CD4-positive, alpha-beta memory T cell (primary cell): ENCODE results near the gene DEFB108B. TPM values are rescaled to one million over a fixed set of nuclear protein-coding genes. Genes with fewer than 3 reads are reported as not detected.
"Not testable (repeated sequence)": the region's sequence is repeated elsewhere in the genome, so short reads cannot be mapped to it uniquely, and the experiment has no call there.

Experiments used
- CTCF ChIA-PET: fragments of 350-600 bp; sonication (Branson Sonifier 250); formaldehyde crosslinking; loops from one replicate; lab custom pipeline; 2021; ENCODE audit warnings: inconsistent platforms; ENCODE audit not compliant: partially characterized antibody; lab: Charles Lee
- POLR2A ChIA-PET: fragments of 350-600 bp; sonication (Branson Sonifier 250); formaldehyde crosslinking; loops from one replicate; lab custom pipeline; 2021; ENCODE audit not compliant: partially characterized antibody; lab: Charles Lee
- DNase-seq, 5 donors: peaks; one replicate each; pipeline versions ENCODE4 v3.0.0 to v3.0.0-alpha.2; 2020 to 2022; ENCODE audit warnings: mixed read lengths in 1 of 5
- H3K27ac ChIP-seq: one replicate; pipeline ENCODE4 v1.7.0; 2013; ENCODE audit warnings: low read depth, low read length
- H3K27me3 ChIP-seq: 2 replicates; pipeline ENCODE4 v1.7.0; 2013; ENCODE audit warnings: mild to moderate bottlenecking, low read length, moderate library complexity; ENCODE audit not compliant: insufficient read depth
- H3K36me3 ChIP-seq: 2 replicates; pipeline ENCODE4 v1.7.0; 2013; ENCODE audit warnings: mild to moderate bottlenecking, low read length, moderate library complexity; ENCODE audit not compliant: insufficient read depth
- H3K4me1 ChIP-seq: 2 replicates; pipeline ENCODE4 v1.7.0; 2013; ENCODE audit warnings: mild to moderate bottlenecking, low read length, moderate library complexity; ENCODE audit not compliant: insufficient read depth
- H3K4me3 ChIP-seq, 2 donors: one replicate each; pipeline ENCODE4 v1.7.0; 2013; ENCODE audit warnings: low read length in 2 of 2, mild to moderate bottlenecking in 1 of 2
- H3K9me3 ChIP-seq, 2 donors: one replicate each; pipeline ENCODE4 v1.7.0; 2013; ENCODE audit warnings: low read length in 2 of 2, control low read depth in 1 of 2; ENCODE audit not compliant: control insufficient read depth in 1 of 2
- H3K27ac Mint-ChIP-seq, 7 donors: one replicate each; pipeline ENCODE4 v1.8.0; 2020 to 2021; ENCODE audit warnings: mixed read lengths in 7 of 7, mild to moderate bottlenecking in 6 of 7, inconsistent platforms in 3 of 7, moderate library complexity in 3 of 7
- H3K27me3 Mint-ChIP-seq, 2 donors: one replicate each; pipeline ENCODE4 v1.8.0; 2020 to 2021; ENCODE audit warnings: mixed read lengths in 2 of 2
- H3K36me3 Mint-ChIP-seq, 2 donors: one replicate each; pipeline ENCODE4 v1.8.0; 2020 to 2021; ENCODE audit warnings: mixed read lengths in 2 of 2, inconsistent platforms in 1 of 2, mild to moderate bottlenecking in 1 of 2
- H3K4me1 Mint-ChIP-seq, 4 donors: one replicate each; pipeline ENCODE4 v1.8.0; 2020 to 2021; ENCODE audit warnings: mixed read lengths in 4 of 4, mild to moderate bottlenecking in 1 of 4
- H3K4me3 Mint-ChIP-seq, 8 donors: one replicate each; pipeline ENCODE4 v1.8.0; 2020 to 2021; ENCODE audit warnings: mixed read lengths in 8 of 8, mild to moderate bottlenecking in 7 of 8, moderate library complexity in 6 of 8, inconsistent platforms in 3 of 8
- H3K9me3 Mint-ChIP-seq, 8 donors: one replicate each; pipeline ENCODE4 v1.8.0; 2020 to 2021; ENCODE audit warnings: mixed read lengths in 8 of 8, mild to moderate bottlenecking in 5 of 8, inconsistent platforms in 3 of 8, moderate library complexity in 1 of 8
- intact Hi-C: fragments of 100-400 bp; cut with micrococcal nuclease; formaldehyde crosslinking; loops from one replicate; pipeline ENCODE4 v1.15.1; 2023
- polyA plus RNA-seq, 2 donors: library from polyadenylated mRNA; unstranded; fragments of 300-500 nt; fragmentation: Illumina TruSeq; gene quantifications; one replicate each; pipeline ENCODE4 v1.2.3, GENCODE V29; 2021
- total RNA-seq, 2 experiments: library from RNA; stranded (reverse); gene quantifications; one replicate each; pipeline ENCODE4 v1.2.3, GENCODE V29; 2021

DEFB108B gene
- total and polyA plus RNA-seq, 4 experiments from 2014 or later = not detected

DNA sequence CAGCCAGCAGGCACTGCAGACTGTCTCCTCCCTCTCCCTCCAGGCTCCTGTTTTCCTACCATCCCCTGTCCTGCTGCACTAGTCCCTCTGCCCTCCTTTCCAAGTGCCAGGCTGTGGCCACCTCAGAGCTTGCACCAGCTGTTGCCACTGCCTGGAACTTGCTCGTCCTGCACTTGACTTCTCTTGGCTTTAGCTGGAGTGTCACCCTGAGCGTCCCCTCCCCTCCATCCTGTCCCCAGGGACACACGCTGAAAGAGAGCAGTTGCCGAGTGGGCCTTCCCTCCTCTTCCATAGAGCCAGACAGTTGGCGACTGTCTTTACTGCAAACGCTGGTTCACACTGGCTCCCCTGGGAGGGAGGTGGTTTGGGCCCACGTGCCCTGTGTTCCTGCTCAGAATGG, 41.9 kb upstream of the DEFB108B start:
- not testable (repeated sequence) for H3K27me3 Mint-ChIP-seq
- peaks cover 8 to 19% (median 15%) of the 10 kb centered on the region in 4 donors for H3K4me1 Mint-ChIP-seq

DNA sequence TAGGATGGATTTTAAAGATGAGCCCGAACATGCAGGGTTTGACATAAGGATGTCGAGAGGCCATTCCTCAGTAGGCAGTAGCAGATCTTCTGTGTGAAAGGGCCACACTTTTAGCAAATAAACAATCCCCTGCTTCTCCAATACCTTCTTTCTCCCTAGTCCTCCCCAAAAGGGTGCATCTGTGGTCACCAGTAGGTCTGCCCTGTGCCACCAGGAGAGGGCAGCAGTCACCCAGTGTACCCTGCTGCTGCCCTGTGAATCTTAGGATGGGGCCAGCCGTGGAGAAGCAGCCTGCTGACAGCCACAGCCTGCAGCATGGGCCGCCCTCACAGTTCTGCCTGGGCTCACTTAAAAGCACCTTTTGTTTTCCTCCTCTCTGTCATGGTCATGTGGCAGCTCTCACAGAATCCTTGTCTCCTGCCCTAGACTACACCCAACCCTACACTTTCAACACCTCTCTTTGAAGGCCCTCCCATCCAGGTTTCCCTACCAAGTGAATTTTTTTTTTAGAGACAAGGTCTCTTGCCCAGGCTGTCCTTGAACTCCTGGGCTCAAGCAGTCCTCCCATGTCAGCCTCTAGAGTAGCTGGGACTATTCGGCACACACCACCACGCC, 40.3 kb upstream of the DEFB108B start:
- H3K4me3 Mint-ChIP-seq, H3K4me1 ChIP-seq, H3K36me3 Mint-ChIP-seq, H3K36me3 ChIP-seq, POLR2A ChIA-PET, H3K27me3 ChIP-seq, H3K9me3 Mint-ChIP-seq, H3K4me3 ChIP-seq, H3K27me3 Mint-ChIP-seq, H3K27ac ChIP-seq, H3K9me3 ChIP-seq: not testable (repeated sequence)
- intact Hi-C loops = loop anchor here (1.0 kb wide), 1 partner anchor 21 kb away; no protein-coding TSS in a partner anchor
- peak overlapping the region in 1 of 7 donors; percentile 63 for H3K27ac Mint-ChIP-seq
- CTCF ChIA-PET = interaction anchor here (1.5 to 4.0 kb wide), 2 partner anchors 21 to 72 kb away, joined by 4 to 14 read pairs; no protein-coding TSS in a partner anchor
- peaks cover 6 to 16% (median 10%) of the 10 kb centered on the region in 4 donors for H3K4me1 Mint-ChIP-seq
- peak; percentile 60 to 65 (median 63) for DNase-seq

More for the DNA sequence above, 41.9 kb upstream of the DEFB108B start:
- H3K4me1 ChIP-seq, DNase-seq, POLR2A ChIA-PET, H3K4me3 ChIP-seq, H3K9me3 ChIP-seq, H3K27ac ChIP-seq, H3K27ac Mint-ChIP-seq, H3K36me3 Mint-ChIP-seq, H3K9me3 Mint-ChIP-seq, H3K27me3 ChIP-seq, intact Hi-C loops, H3K36me3 ChIP-seq: not testable (repeated sequence)
- CTCF ChIA-PET = interaction anchor here (4.0 kb wide), 1 partner anchor 23 kb away, joined by 14 read pairs; no protein-coding TSS in a partner anchor
- peak overlapping the region in 1 of 8 donors; percentile 21 for H3K4me3 Mint-ChIP-seq

DNA sequence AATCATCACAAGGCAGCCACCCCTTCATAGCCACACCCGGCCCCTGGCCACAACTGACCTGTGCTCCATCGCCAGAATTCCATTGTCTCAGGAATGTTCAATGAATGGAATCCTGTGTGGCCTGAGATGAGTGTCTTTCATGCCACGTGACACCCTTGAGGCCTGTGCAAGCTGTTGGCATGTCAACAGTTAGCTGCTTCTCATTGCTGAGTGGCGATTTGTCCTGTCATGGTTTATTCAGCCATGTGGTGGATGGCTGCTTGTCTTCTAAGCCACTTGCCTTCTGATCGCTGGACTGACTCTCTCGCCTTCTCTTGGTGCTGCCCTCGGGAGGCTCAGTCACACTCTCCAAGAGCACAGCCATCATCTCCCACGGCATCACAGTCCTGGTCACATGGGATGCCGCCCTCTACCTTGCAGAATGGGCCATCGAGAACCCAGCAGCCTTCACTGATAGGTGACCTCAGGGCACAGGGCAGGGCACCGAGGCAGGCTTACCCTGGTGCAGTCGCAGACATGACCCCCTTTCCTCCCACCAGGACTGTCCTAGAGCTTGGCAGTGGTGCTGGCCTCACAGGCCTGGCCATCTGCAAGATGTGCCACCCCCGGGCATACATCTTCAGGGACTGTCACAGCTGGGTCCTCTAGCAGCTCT, 38.5 kb upstream of the DEFB108B start:
- H3K4me1 ChIP-seq, DNase-seq, H3K36me3 ChIP-seq, H3K27me3 Mint-ChIP-seq, H3K27ac ChIP-seq, H3K4me3 Mint-ChIP-seq, H3K36me3 Mint-ChIP-seq, H3K9me3 Mint-ChIP-seq, H3K4me3 ChIP-seq, H3K4me1 Mint-ChIP-seq, POLR2A ChIA-PET, H3K9me3 ChIP-seq, intact Hi-C loops, H3K27me3 ChIP-seq: not testable (repeated sequence)
- CTCF ChIA-PET = interaction anchor here (4.0 kb wide), 1 partner anchor 20 kb away, joined by 14 read pairs; no protein-coding TSS in a partner anchor
- peak overlapping the region in 1 of 7 donors; percentile 59 for H3K27ac Mint-ChIP-seq

DNA sequence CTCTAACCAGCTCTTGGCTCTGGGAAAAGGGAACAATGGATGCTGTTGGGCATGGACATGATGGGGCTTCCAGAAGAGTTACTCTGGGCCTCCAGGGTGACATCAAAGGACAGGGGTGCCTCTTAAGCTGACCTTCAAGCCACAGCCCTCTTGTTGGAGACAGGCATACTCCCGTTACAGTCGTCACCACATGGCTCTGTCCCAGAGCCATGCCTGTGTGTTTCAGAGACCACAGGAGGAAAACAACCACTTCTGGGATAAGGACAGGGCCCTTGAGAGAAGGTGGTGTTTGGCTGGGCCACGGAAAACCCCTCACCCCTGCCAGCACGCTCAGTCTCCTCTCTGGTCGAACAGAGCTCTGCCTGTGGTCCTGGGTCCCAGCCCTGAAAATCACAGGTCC, 37.8 kb upstream of the DEFB108B start:
- DNase-seq, CTCF ChIA-PET, H3K9me3 Mint-ChIP-seq: not testable (repeated sequence)

DNA sequence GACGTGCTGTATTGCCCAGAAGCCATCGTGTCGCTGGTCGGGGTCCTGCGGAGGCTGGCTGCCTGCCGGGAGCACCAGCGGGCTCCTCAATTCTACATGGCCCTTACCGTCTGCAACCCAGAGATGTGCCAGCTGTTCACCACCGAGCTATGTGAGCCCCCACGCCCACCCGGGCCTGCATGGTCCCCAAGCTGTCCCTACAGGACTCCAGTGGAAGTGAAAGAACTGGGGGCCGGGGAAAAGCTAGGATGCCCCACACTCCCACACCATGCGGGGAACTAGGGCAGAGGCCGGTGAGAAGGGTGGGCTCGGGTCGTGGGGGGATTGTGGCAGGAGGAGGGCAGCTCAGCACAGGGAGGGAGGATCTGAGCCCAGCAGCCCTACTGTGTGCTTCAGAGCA, 37.0 kb upstream of the DEFB108B start:
- H3K36me3 Mint-ChIP-seq, intact Hi-C loops, H3K4me3 Mint-ChIP-seq, H3K36me3 ChIP-seq, H3K4me1 ChIP-seq, H3K9me3 ChIP-seq, CTCF ChIA-PET, POLR2A ChIA-PET, H3K27me3 ChIP-seq, H3K27ac ChIP-seq, H3K9me3 Mint-ChIP-seq, H3K4me3 ChIP-seq, H3K27me3 Mint-ChIP-seq, DNase-seq: not testable (repeated sequence)
- H3K27ac Mint-ChIP-seq = peak overlapping the region in 1 of 7 donors; percentile 65
- H3K4me1 Mint-ChIP-seq = peaks cover 5 to 20% (median 8%) of the 10 kb centered on the region in 4 donors

More for the DNA sequence above, 37.8 kb upstream of the DEFB108B start:
- intact Hi-C loops, H3K36me3 Mint-ChIP-seq, H3K4me3 Mint-ChIP-seq, H3K27ac ChIP-seq, H3K27me3 Mint-ChIP-seq, H3K4me3 ChIP-seq, POLR2A ChIA-PET, H3K36me3 ChIP-seq, H3K27ac Mint-ChIP-seq, H3K4me1 ChIP-seq, H3K27me3 ChIP-seq, H3K9me3 ChIP-seq: not testable (repeated sequence)
- H3K4me1 Mint-ChIP-seq = peaks cover 3 to 13% (median 6%) of the 10 kb centered on the region in 4 donors

DNA sequence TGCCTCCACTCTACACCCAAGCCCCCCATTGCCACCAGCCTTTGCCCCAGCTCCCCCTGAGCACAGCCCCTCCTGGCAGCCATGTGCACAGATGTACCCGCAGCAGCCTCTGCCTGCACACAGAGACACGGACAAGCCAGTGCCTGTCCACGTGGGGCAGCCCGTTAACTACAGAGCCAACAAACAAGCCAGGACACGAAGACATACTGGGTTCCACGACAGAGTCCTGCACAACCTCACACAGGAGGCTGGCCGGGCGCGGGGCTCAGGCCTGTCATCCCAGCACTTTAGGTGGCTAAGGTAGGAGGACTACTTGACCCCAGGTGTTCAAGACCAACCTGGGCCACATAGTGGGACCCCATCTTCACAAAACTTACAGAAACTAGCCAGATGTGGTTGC, 36.2 kb upstream of the DEFB108B start:
- CTCF ChIA-PET, H3K27me3 ChIP-seq, intact Hi-C loops, H3K27ac Mint-ChIP-seq, DNase-seq, H3K4me3 ChIP-seq, H3K4me3 Mint-ChIP-seq, H3K4me1 ChIP-seq, H3K27me3 Mint-ChIP-seq, H3K9me3 ChIP-seq, POLR2A ChIA-PET, H3K36me3 Mint-ChIP-seq, H3K36me3 ChIP-seq, H3K9me3 Mint-ChIP-seq, H3K27ac ChIP-seq: not testable (repeated sequence)
- H3K4me1 Mint-ChIP-seq = peaks cover 5 to 25% (median 8%) of the 10 kb centered on the region in 4 donors

DNA sequence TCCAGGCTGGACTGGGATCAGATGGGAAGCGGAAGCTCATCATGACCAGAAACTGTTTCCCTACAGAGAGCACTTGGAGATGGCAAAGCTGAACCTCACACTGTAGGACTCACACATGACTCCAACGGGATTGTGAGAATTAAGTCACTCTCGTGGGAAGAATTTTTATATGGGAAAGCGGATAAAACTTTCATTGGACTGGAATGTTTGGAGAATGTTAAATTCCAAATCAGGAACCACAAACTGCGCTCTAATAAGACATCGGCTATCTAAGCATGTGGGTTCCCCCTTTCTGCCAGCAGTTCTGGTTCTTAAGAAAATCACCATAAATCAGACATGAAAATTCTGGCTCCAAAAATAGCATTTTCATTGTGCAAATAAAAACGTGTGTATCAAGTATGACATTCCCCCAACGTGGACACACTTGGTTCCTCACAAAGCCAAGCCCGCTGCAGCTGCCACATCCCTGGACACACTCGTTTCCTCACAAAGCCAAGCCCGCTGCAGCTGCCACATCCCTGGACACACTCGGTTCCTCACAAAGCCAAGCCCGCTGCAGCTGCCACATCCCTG, 33.4 kb upstream of the DEFB108B start:
- POLR2A ChIA-PET = interaction anchor here (1.4 kb wide), 1 partner anchor 14 kb away, joined by 3 read pairs; no protein-coding TSS in a partner anchor
- H3K27me3 Mint-ChIP-seq, H3K36me3 Mint-ChIP-seq, DNase-seq, H3K27ac ChIP-seq, H3K9me3 Mint-ChIP-seq, H3K4me3 ChIP-seq, H3K9me3 ChIP-seq, H3K4me3 Mint-ChIP-seq, H3K36me3 ChIP-seq, H3K27me3 ChIP-seq, H3K4me1 ChIP-seq: not testable (repeated sequence)
- Mint-ChIP-seq H3K27ac (peak overlapping the region in 1 of 7 donors; percentile 48), H3K4me1 (peaks cover 0 to 20% (median 5%) of the 10 kb centered on the region in 4 donors)
- intact Hi-C loops = loop anchor here (1.0 kb wide), 1 partner anchor 14 kb away; no protein-coding TSS in a partner anchor
- CTCF ChIA-PET = interaction anchor here (1.2 to 1.7 kb wide), 2 partner anchors 12 to 13 kb away, joined by 6 to 23 read pairs; no protein-coding TSS in a partner anchor
